GM12878 (cell line): Measurements from ENCODE around the gene SLC23A1. TPM values are rescaled to one million over a fixed set of nuclear protein-coding genes. Genes with fewer than 3 reads are reported as not detected.

Source experiments
- ATAC-seq: fragments of 200-7000 bp; cut with Tn5 transposase; 3 replicates; pipeline ENCODE4 v1.9.1; 2020; ENCODE audit warnings: mild to moderate bottlenecking, moderate library complexity
- BruUV-seq: library from RNA; stranded (reverse); fragments of 400-500 nt; replicated peaks from 2 replicates; lab custom pipeline; 2021; lab: Mats Ljungman, UMichigan
- CTCF ChIA-PET: fragments of 300-600 bp; sonication (Branson Sonifier 250); formaldehyde crosslinking; extraction: SDS; loops from one replicate; lab custom pipeline; 2021; ENCODE audit warnings: inconsistent platforms; lab: Yijun Ruan, JAX
- POLR2A ChIA-PET: fragments of 350-600 bp; formaldehyde crosslinking; extraction: SDS; loops from one replicate; lab custom pipeline; 2021; ENCODE audit warnings: inconsistent platforms; lab: Charles Lee
- RAD21 ChIA-PET: fragments of 300-600 bp; sonication (Branson Sonifier 250); formaldehyde crosslinking; loops from one replicate; lab custom pipeline; 2023; ENCODE audit warnings: antibody characterized with exemption; ENCODE audit not compliant: unreplicated experiment; lab: Charles Lee
- SMC1A ChIA-PET: fragments of 300-600 bp; sonication (Branson Sonifier 250); formaldehyde crosslinking; loops from one replicate; lab custom pipeline; 2023; ENCODE audit not compliant: unreplicated experiment, uncharacterized antibody; lab: Charles Lee
- DNase-seq: peaks from one replicate; pipeline ENCODE4 v3.0.0-alpha.2; 2011; ENCODE audit warnings: low read depth, low spot score
- FAIRE-seq: peaks from 3 replicates; lab custom pipeline; 2011; peaks lifted over from hg19 to GRCh38; lab: Jason Lieb, UNC
- H2AFZ ChIP-seq: 2 replicates; pipeline ENCODE4 v1.6.0; 2011; ENCODE audit warnings: low read depth, low read length, control low read depth; ENCODE audit not compliant: control insufficient read depth
- H3K27ac ChIP-seq: 2 replicates; pipeline ENCODE4 v1.5.1; 2011; ENCODE audit warnings: control low read depth; ENCODE audit not compliant: control insufficient read depth, insufficient read depth
- H3K27me3 ChIP-seq, 2 experiments: replicated peaks in 1 of 2; 2 replicates each; pipeline versions ENCODE4 v1.6.0 to v1.6.1; 2011; ENCODE audit warnings: low read length in 1 of 2; ENCODE audit not compliant: control insufficient read depth in 2 of 2, insufficient read depth in 2 of 2
- H3K36me3 ChIP-seq, 2 experiments: 2 replicates each; pipeline ENCODE4 v1.5.1; 2011; ENCODE audit warnings: low read length in 1 of 2; ENCODE audit not compliant: control insufficient read depth in 2 of 2, insufficient read depth in 2 of 2
- H3K4me1 ChIP-seq: 2 replicates; pipeline ENCODE4 v1.6.1; 2011; ENCODE audit warnings: mild to moderate bottlenecking, low read length, moderate library complexity, mixed read lengths; ENCODE audit not compliant: control insufficient read depth, insufficient read depth
- H3K4me2 ChIP-seq: 2 replicates; pipeline ENCODE4 v1.6.0; 2011; ENCODE audit warnings: control low read depth; ENCODE audit not compliant: control insufficient read depth, insufficient read depth
- H3K4me3 ChIP-seq: fragments of 200-600 bp; sonication (generic); 2 replicates; pipeline ENCODE4 v1.5.1; 2016
- H3K79me2 ChIP-seq: 2 replicates; pipeline ENCODE4 v1.6.0; 2011; ENCODE audit warnings: low read length; ENCODE audit not compliant: control insufficient read depth, insufficient read depth
- H3K9ac ChIP-seq: 2 replicates; pipeline ENCODE4 v1.8.0; 2011; ENCODE audit warnings: low read length, control low read depth, mixed read lengths; ENCODE audit not compliant: control insufficient read depth, insufficient read depth
- H3K9me3 ChIP-seq: replicated peaks from 3 replicates; pipeline ENCODE4 v1.5.1; 2011; ENCODE audit warnings: mild to moderate bottlenecking, low read length; ENCODE audit not compliant: control insufficient read depth, insufficient read depth
- H4K20me1 ChIP-seq: 2 replicates; pipeline ENCODE4 v1.6.0; 2011; ENCODE audit not compliant: control insufficient read depth, insufficient read depth
- CBX3 ChIP-seq: fragments of 200-600 bp; sonication (generic); IDR thresholded peaks from 2 replicates; pipeline ENCODE4 v1.6.1; 2016; ENCODE audit warnings: low read depth, borderline replicate concordance
- CHD1 ChIP-seq: IDR thresholded peaks from 2 replicates; pipeline ENCODE4 v1.6.1; 2012; ENCODE audit warnings: low read depth, low read length, improper control_type of control experiment
- EED ChIP-seq: sonication (generic); IDR thresholded peaks from 2 replicates; pipeline ENCODE4 v1.6.1; 2016; ENCODE audit warnings: antibody characterized with exemption, low read depth
- MXI1 ChIP-seq: fragments of 150-350 bp; IDR thresholded peaks from 2 replicates; pipeline ENCODE4 v1.6.1; 2011; ENCODE audit warnings: low read depth, mild to moderate bottlenecking, inconsistent platforms, low read length, improper control_type of control experiment
- NFIC ChIP-seq: IDR thresholded peaks from 2 replicates; pipeline ENCODE4 v1.6.1; 2012; ENCODE audit warnings: low read depth, mild to moderate bottlenecking, inconsistent platforms, low read length, moderate library complexity
- NRF1 ChIP-seq: conservative IDR thresholded peaks from 2 replicates; pipeline ENCODE4 v1.6.1; 2011; ENCODE audit warnings: mild to moderate bottlenecking, low read depth, low read length, improper control_type of control experiment
- TCF7 ChIP-seq: IDR thresholded peaks from 2 replicates; pipeline ENCODE4 v1.6.1; 2014; ENCODE audit warnings: antibody characterized with exemption, borderline replicate concordance
- ZBED1 ChIP-seq: IDR thresholded peaks from 2 replicates; pipeline ENCODE4 v1.6.1; 2016; ENCODE audit warnings: borderline replicate concordance
- WGBS: methylation state at CpG from one replicate; pipeline ENCODE4 v1.1.6; 2016; ENCODE audit warnings: low lambda C conversion rate; ENCODE audit not compliant: insufficient replicate concordance, insufficient coverage; ENCODE audit errors: missing lambda C conversion rate; 5-methylcytosine and 5-hydroxymethylcytosine counted together
- in situ Hi-C: fragments of 300-500 bp; cut with MboI; formaldehyde crosslinking; loops from 9 replicates; pipeline ENCODE4 v1.14.3; 2018; ENCODE audit warnings: mixed read lengths
- intact Hi-C: fragments of 100-400 bp; cut with micrococcal nuclease; formaldehyde crosslinking; loops from one replicate; pipeline ENCODE4 v1.14.2; 2022; ENCODE audit not compliant: unreplicated experiment
- polyA plus RNA-seq, 11 experiments: library from polyadenylated mRNA; depleted of rRNA in 4 of 11; unstranded in 6 of 11; stranded (reverse) in 5 of 11; fragments of >200 nt; fragmentation: Nextera tagmentation in 4 of 11; fragmentation: Illumina TruSeq in 1 of 11; extraction: Ambion mirVana in 4 of 11; extraction: Trizol in 1 of 11; gene quantifications; 1 replicate in 1 of 11; 2 replicates in 10 of 11; pipeline versions ENCODE4 v1.2.1 to v1.2.3, GENCODE V29; 2011 to 2016; ENCODE audit warnings: inconsistent platforms in 2 of 11, missing spikeins in 2 of 11, low read depth in 1 of 11
- total RNA-seq, 4 experiments: library from RNA; depleted of rRNA in 3 of 4; stranded (reverse); fragments of >200 nt in 3 of 4; fragmentation: Illumina TruSeq in 1 of 4; extraction: Trizol in 1 of 4; gene quantifications; 2 replicates each; pipeline versions ENCODE4 v1.2.1 to v1.2.3, GENCODE V29; 2013 to 2021
- TF ChIP-seq, protein P1 (sequence below): fragments of 450-650 bp; IDR thresholded peaks from 2 replicates; pipeline ENCODE4 v1.6.1; 2018; ENCODE audit warnings: mild to moderate bottlenecking, low read depth, moderate library complexity; ENCODE audit not compliant: partially characterized antibody
- TF ChIP-seq, protein P2 (sequence below): IDR thresholded peaks from 2 replicates; pipeline ENCODE4 v1.6.1; 2012; ENCODE audit warnings: low read depth, low read length, improper control_type of control experiment
- TF ChIP-seq, protein P3 (sequence below): IDR thresholded peaks from 2 replicates; pipeline ENCODE4 v1.6.1; 2012; ENCODE audit warnings: low read depth, low read length, improper control_type of control experiment
- TF ChIP-seq, protein P4 (sequence below): IDR thresholded peaks from 2 replicates; pipeline ENCODE4 v1.6.1; 2011; ENCODE audit warnings: borderline replicate concordance, low read depth, mild to moderate bottlenecking, moderate library complexity, low read length; ENCODE audit not compliant: insufficient read depth, poor library complexity, severe bottlenecking
- TF ChIP-seq, protein P5 (sequence below): fragments of 450-650 bp; formaldehyde crosslinking; IDR thresholded peaks from 2 replicates; pipeline ENCODE4 v1.4.0; 2020; ENCODE audit warnings: mild to moderate bottlenecking, moderate library complexity

Gene SLC23A1
- total and polyA plus RNA-seq, 10 of the 15 experiments (the other 5 are each of a cell fraction or from before 2014, with no cell fraction given), result 0.35 to 4.7 (median 1.6) TPM

DNA sequence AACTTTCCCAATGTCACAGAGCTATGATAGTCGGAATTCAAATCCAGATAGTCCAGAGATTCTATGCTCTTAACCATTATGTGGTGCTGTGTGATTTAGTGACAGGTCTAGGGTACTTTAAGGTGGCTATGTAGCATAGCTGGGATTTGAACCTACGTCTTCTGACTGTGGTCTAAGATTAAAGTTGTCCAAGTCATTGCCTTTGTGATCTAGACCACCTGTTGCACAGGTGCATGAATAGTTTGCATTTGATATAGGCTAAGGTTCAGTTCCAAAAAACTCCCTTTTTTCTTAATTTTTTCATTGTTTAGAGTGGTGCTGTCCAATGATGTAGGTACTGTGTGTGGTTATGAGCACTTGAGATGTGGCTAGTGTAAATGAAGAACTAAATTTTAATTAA is 38.9 kb downstream of the SLC23A1 start:
- SMC1A ChIA-PET, result interaction anchor here (0.9 to 1.5 kb wide), 4 partner anchors 10 to 93 kb away, joined by 3 to 4 read pairs (median 4); no protein-coding TSS in a partner anchor
- FAIRE-seq (no peak), DNase-seq (no peak), ATAC-seq (no peak)
- Histone ChIP-seq H3K9ac (no peak overlapping the region), H2AFZ (no peak overlapping the region), H3K27ac (no peak overlapping the region), H3K79me2 (peaks cover 57% of the 10 kb centered on the region), H4K20me1 (no peaks in the 10 kb centered on the region), H3K4me1 (peaks cover 11% of the 10 kb centered on the region), H3K4me3 (peak overlapping the region; percentile 30; the same call in 1 of the 2 replicates), H3K36me3 (peaks cover 0 to 2% of the 10 kb centered on the region in 2 experiments; a peak in 1 of 4 replicates), H3K27me3 (no peaks in the 10 kb centered on the region), H3K4me2 (peak overlapping the region; percentile 66), H3K9me3 (no peaks in the 10 kb centered on the region)
- POLR2A ChIA-PET, result interaction anchor here (1.3 kb wide), 1 partner anchor 12 kb away, joined by 3 read pairs; no protein-coding TSS in a partner anchor
- BruUV-seq, result no TSS peak
- RAD21 ChIA-PET, result interaction anchor here (0.5 kb wide), 1 partner anchor 79 kb away, joined by 3 read pairs; no protein-coding TSS in a partner anchor
- intact Hi-C loops (no loop called here), in situ Hi-C loops (no loop called here)
- CTCF ChIA-PET, result interaction anchor here (0.8 to 1.0 kb wide), 3 partner anchors 25 to 93 kb away, joined by 3 to 4 read pairs (median 3); no protein-coding TSS in a partner anchor
- WGBS, result 94% methylated on average over 2 of the region's 2 CpGs
- TF ChIP-seq EED (no peak), CHD1 (no peak), CBX3 (no peak), MXI1 (no peak), TCF7 (no peak), ZBED1 (no peak), NRF1 (no peak), NFIC (no peak)
- TF ChIP-seq, protein P1, sequence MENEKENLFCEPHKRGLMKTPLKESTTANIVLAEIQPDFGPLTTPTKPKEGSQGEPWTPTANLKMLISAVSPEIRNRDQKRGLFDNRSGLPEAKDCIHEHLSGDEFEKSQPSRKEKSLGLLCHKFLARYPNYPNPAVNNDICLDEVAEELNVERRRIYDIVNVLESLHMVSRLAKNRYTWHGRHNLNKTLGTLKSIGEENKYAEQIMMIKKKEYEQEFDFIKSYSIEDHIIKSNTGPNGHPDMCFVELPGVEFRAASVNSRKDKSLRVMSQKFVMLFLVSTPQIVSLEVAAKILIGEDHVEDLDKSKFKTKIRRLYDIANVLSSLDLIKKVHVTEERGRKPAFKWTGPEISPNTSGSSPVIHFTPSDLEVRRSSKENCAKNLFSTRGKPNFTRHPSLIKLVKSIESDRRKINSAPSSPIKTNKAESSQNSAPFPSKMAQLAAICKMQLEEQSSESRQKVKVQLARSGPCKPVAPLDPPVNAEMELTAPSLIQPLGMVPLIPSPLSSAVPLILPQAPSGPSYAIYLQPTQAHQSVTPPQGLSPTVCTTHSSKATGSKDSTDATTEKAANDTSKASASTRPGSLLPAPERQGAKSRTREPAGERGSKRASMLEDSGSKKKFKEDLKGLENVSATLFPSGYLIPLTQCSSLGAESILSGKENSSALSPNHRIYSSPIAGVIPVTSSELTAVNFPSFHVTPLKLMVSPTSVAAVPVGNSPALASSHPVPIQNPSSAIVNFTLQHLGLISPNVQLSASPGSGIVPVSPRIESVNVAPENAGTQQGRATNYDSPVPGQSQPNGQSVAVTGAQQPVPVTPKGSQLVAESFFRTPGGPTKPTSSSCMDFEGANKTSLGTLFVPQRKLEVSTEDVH, result no peak
- TF ChIP-seq, protein P2, sequence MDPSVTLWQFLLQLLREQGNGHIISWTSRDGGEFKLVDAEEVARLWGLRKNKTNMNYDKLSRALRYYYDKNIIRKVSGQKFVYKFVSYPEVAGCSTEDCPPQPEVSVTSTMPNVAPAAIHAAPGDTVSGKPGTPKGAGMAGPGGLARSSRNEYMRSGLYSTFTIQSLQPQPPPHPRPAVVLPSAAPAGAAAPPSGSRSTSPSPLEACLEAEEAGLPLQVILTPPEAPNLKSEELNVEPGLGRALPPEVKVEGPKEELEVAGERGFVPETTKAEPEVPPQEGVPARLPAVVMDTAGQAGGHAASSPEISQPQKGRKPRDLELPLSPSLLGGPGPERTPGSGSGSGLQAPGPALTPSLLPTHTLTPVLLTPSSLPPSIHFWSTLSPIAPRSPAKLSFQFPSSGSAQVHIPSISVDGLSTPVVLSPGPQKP, result no peak
- TF ChIP-seq, protein P3, sequence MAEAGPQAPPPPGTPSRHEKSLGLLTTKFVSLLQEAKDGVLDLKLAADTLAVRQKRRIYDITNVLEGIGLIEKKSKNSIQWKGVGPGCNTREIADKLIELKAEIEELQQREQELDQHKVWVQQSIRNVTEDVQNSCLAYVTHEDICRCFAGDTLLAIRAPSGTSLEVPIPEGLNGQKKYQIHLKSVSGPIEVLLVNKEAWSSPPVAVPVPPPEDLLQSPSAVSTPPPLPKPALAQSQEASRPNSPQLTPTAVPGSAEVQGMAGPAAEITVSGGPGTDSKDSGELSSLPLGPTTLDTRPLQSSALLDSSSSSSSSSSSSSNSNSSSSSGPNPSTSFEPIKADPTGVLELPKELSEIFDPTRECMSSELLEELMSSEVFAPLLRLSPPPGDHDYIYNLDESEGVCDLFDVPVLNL, result no peak
- TF ChIP-seq, protein P4, sequence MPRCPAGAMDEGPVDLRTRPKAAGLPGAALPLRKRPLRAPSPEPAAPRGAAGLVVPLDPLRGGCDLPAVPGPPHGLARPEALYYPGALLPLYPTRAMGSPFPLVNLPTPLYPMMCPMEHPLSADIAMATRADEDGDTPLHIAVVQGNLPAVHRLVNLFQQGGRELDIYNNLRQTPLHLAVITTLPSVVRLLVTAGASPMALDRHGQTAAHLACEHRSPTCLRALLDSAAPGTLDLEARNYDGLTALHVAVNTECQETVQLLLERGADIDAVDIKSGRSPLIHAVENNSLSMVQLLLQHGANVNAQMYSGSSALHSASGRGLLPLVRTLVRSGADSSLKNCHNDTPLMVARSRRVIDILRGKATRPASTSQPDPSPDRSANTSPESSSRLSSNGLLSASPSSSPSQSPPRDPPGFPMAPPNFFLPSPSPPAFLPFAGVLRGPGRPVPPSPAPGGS, result no peak
- TF ChIP-seq, protein P5, sequence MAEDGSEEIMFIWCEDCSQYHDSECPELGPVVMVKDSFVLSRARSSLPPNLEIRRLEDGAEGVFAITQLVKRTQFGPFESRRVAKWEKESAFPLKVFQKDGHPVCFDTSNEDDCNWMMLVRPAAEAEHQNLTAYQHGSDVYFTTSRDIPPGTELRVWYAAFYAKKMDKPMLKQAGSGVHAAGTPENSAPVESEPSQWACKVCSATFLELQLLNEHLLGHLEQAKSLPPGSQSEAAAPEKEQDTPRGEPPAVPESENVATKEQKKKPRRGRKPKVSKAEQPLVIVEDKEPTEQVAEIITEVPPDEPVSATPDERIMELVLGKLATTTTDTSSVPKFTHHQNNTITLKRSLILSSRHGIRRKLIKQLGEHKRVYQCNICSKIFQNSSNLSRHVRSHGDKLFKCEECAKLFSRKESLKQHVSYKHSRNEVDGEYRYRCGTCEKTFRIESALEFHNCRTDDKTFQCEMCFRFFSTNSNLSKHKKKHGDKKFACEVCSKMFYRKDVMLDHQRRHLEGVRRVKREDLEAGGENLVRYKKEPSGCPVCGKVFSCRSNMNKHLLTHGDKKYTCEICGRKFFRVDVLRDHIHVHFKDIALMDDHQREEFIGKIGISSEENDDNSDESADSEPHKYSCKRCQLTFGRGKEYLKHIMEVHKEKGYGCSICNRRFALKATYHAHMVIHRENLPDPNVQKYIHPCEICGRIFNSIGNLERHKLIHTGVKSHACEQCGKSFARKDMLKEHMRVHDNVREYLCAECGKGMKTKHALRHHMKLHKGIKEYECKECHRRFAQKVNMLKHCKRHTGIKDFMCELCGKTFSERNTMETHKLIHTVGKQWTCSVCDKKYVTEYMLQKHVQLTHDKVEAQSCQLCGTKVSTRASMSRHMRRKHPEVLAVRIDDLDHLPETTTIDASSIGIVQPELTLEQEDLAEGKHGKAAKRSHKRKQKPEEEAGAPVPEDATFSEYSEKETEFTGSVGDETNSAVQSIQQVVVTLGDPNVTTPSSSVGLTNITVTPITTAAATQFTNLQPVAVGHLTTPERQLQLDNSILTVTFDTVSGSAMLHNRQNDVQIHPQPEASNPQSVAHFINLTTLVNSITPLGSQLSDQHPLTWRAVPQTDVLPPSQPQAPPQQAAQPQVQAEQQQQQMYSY, result no peak
